Choroid plexus epithelial cell (primary cell): ENCODE results near the gene ZNF93.
"Not testable (repeated sequence)": the region's sequence is repeated elsewhere in the genome, so short reads cannot be mapped to it uniquely, and the experiment has no call there.

Experiments
- DNase-seq: peaks from one replicate; pipeline ENCODE4 v3.0.0-alpha.2; 2010; ENCODE audit warnings: low read depth
- H3K4me3 ChIP-seq: 2 replicates; pipeline ENCODE4 v1.5.1; 2011; ENCODE audit warnings: low read depth, mild to moderate bottlenecking, control low read depth, low read length, moderate library complexity
- CTCF ChIP-seq: conservative IDR thresholded peaks from 2 replicates; pipeline ENCODE4 v1.5.1; 2011; ENCODE audit warnings: low read depth, mild to moderate bottlenecking, control low read depth, inconsistent platforms, low read length, moderate library complexity

Gene ZNF93

GRCh38 chr19:19900729-19901444, at the start of gene ZNF93:
ZNF93 (plus strand) TSS chr19:19900946; CDS start chr19:19901089, 143 bp downstream.
- no peak for TF ChIP-seq CTCF
- peak; percentile 99 for DNase-seq
- peak within 1 kb of the TSS; percentile 77 for H3K4me3 ChIP-seq

DNA sequence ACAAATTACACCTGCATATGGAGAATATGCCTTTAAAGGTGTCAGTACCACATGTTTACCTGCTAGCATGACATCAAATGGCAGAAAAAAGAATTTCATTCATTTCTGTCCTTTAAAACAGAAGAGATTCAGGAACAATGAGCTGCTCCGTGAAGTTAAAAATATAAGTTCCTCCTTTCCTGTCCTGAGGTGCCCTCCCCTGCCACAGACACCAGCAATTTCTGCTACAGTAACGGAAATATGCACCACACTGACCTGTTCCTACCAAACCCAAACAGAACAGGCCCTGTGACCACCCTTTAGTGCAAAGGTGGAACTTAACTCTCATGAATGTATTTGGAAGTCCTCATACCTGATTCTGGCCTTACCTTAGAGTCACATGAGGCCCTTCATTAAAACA, 49.0 kb upstream of the ZNF93 start:
- not testable (repeated sequence) for H3K4me3 ChIP-seq, DNase-seq

- no peak overlapping the region for H3K4me3 ChIP-seq
- TF ChIP-seq CTCF = no peak
- DNase-seq = no peak
Measured at GRCh38 chr19:19858751-19859150, 42.0 kb upstream of the ZNF93 start.

- H3K4me3 ChIP-seq = peak overlapping the region; percentile 17
- peak; percentile 22 for DNase-seq
- TF ChIP-seq CTCF = no peak
Measured at GRCh38 chr19:19860756-19861390, 39.9 kb upstream of the ZNF93 start.

DNA sequence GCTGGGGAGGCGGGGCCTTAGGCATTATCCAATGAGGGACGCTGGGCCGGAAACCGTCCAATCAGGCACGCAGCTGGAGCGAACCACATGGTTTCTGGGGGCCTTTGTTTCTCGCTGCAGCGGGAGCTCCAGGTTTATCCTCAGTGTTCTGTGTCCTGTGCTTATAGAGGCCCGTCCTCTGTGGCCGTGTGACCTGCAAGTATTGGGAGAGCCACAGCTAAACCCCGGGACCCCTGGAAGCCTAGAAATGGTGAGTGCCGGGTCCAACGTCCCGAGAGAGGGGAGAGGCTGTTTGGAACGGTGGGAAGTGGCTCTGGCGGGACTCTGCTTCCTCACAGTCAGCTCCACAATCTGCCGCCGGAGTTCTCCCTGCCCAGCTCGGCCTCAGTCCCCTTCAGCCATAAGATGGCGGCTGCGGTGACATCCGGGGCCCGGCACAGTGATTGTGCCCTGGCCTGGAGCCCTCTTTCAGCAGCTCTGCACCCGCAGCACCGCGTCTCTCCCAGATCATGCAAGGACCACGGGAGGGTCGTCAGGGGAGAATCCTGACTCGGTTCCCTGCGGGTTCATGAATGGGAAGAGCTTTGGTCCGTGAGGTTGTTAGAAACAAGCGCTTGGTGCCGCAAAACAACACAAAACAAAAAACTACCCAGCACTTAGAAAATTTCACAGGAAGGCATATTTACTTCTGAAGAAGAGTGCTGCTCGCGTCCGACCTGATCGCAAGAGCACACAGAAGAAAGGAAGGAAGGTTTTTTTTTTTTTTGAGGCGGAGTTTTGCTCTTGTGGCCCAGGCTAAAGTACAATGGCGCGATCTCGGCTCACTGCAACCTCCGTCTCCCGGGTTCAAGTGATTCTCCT, 34.8 kb upstream of the ZNF93 start, which contains the start of gene ZNF253:
ZNF253 (plus strand) TSS at position 133 of the 861 bp plus-strand sequence; CDS start at position 248, 115 bp downstream.
- peak within 1 kb of the TSS; percentile 90 for H3K4me3 ChIP-seq
- TF ChIP-seq CTCF = no peak
- DNase-seq = peak; percentile 95

GRCh38 chr19:19866611-19867248, 34.0 kb upstream of the ZNF93 start:
- peak overlapping the region; percentile 90 for H3K4me3 ChIP-seq
- TF ChIP-seq CTCF = no peak
- peak; percentile 7 for DNase-seq

DNA sequence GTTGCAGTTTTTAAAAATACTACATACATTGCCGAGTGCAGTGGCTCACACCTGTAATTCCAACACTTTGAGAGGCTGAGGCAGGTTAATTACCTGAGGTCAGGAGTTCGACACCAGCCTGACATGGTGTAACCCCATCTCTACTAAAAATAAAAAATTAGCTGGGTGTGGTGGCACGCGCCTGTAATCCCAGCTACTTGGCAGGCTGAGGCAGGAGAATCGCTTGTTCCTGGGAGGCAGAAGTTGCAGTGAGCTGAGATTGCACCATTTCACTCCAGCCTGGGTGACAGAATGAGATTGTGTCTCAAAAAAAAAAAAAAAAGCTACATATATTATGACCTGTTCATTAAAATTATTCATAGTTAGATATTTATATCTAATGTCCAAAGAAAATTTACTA, 30.7 kb upstream of the ZNF93 start:
- not testable (repeated sequence) for H3K4me3 ChIP-seq, DNase-seq
